Superior temporal gyrus (tissue), 1 donor: ENCODE results near the gene ZNF790.
A peak's percentile ranks its signal among the peaks of the same experiment; 100 is the strongest.
"Not testable (repeated sequence)": the region's sequence is repeated elsewhere in the genome, so short reads cannot be mapped to it uniquely, and the experiment has no call there.

Source experiments
- DNase-seq: peaks from one replicate; pipeline ENCODE4 v3.0.0-alpha.2; 2016; ENCODE audit errors: extremely low spot score

ZNF790 gene

GRCh38 chr19:36837906-36838783 lies at the start of gene ZNF790:
ZNF790 (minus strand) TSS chr19:36838387; CDS start chr19:36825619, 12,768 bp downstream.
- DNase-seq, result peak; percentile 96

- DNase-seq, result no peak
Observed at GRCh38 chr19:36876993-36877938, 39.1 kb upstream of the ZNF790 start.

DNA sequence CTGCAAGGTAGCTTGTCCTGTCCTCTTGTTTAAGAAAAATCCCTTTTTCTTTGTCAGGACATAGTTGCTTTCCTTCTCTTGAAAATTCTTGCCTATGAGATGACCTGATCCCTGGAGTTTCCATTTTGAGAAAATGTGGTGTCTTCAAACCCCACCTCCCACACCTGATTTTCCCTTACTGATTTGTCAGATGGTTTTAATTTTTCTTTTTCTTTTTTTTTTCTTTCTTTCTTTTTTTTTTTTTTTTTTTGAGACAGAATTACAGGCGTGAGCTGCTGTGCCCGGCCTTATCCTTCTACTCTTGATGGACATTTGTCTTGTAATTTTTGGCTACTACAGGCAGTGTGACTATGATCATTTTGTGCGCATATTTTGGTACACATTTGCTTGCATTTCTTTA lies 13.7 kb upstream of the ZNF790 start:
- no peak for DNase-seq

DNA sequence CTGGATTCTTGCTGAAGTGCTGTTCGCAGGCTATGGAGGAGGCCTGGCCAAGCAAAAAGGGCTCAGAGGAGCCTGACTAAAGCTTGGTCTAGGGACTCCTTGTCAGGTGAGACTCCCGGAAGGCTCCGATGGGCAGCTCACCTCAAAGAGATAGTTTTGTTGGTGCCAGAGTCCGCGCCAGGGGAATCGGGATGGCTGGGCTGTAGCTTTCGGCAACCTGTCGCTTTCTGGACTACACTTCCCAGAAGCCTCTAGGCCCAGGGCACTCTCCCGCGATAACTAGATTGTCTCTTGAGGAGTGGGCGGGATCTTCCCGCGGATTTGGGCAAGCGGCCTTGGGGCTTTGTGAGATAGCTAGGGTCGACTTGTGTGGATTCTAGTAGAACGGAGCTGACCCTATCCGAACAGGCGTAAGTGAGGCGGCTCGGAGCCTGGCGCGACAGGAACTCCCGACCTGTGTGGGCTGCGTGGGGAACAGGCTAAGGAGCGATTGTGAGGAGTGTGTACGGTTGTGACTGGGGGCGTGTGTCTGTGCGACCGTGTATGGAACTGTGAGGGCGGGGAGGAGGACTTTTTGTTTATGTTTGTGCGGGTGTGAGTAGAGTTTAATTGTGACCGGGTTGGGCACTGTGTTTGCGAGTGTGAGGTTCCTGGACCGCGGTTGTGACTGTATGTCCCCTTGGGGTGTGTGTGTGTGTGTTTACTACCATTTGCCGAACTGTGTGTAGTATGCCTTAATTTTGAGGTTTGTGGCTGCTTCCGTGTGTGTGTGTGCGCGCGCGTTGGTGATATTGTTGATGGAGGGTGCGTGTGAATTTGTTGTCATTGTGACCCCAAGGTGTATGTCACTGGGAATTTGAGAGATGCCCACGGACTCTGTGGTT lies 12.6 kb upstream of the ZNF790 start, which contains the start of gene ZNF345:
TSS of gene ZNF345 (plus strand) at position 318 of the 884 bp plus-strand sequence. CDS start 25,955 bp downstream, outside the sequence.
- DNase-seq, result peak; percentile 98

- DNase-seq, result peak; percentile 96
Observed at GRCh38 chr19:36849701-36850558, 11.7 kb upstream of the ZNF790 start.

- no peak for DNase-seq
Observed at GRCh38 chr19:36847968-36848367, 9.8 kb upstream of the ZNF790 start.

- no peak for DNase-seq
Observed at GRCh38 chr19:36838784-36839324, 667 bp upstream of the ZNF790 start.

- peak; percentile 7 for DNase-seq
Observed at GRCh38 chr19:36837176-36837905, 846 bp downstream of the ZNF790 start.

DNA sequence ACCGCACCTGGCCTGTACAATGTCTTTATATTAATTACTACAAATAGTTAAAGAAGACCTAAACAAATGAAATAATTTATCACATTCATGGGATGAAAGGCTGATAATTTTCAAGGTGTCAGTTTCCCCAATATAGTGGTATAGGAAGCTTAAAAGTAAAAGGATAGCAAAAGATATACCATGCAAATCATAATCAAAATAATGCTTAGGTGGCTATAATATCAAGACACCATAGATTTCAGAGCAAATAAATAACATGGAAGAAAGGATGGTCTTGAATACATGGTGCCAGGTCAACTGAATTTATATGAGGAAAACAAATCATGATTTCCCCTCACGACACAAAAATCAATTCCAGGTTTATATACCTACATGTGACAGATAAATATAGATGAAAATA lies 4.8 kb downstream of the ZNF790 start:
- DNase-seq, result no peak

GRCh38 chr19:36821758-36822157 lies 16.4 kb downstream of the ZNF790 start:
- no peak for DNase-seq

GRCh38 chr19:36819130-36819630 lies 19.0 kb downstream of the ZNF790 start:
- no peak for DNase-seq

- DNase-seq, result no peak
Observed at GRCh38 chr19:36807029-36807428, 31.2 kb downstream of the ZNF790 start.

DNA sequence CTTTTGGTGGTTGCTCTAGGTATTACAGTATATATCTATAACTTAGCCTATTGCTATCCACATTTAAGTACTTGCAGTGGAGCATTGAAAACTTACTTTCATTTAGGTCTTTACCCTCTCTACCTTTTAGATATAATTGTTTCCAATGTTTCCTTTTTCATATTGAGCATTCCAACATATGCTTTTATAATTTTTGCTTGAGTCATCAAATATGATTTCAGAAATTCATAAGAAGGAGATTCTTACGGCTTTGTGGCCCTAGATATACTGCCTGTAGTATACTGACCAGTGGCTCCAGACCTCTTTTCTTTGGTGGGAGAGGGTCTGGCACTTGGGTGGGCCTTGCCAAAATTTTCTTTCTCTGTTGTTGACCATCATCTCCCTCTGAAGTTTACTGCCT lies 32.8 kb downstream of the ZNF790 start:
- DNase-seq, result no peak

DNA sequence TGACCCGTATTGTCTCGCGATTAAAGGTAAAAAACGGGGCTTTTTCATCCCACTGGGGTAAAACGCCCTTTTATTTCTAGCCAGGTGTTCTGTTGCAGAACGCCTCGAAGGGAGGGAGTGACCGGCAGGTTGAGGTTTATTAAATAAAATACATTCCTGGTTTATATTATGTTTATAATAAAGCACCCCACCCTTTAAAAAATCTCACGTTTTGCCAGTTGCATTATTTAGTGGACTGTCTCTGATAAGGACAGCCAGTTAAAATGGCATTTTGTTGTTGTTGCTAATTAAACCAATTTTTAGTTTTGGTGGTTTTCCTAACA lies 40.4 kb downstream of the ZNF790 start:
- no peak for DNase-seq

GRCh38 chr19:36796714-36796992 lies 41.5 kb downstream of the ZNF790 start:
- DNase-seq, result no peak

- DNase-seq, result not testable (repeated sequence)
Observed at GRCh38 chr19:36791420-36792141, 46.6 kb downstream of the ZNF790 start.

- no peak for DNase-seq
Observed at GRCh38 chr19:36775768-36776167, 62.4 kb downstream of the ZNF790 start.

GRCh38 chr19:36773223-36773579 lies 65.0 kb downstream of the ZNF790 start:
- DNase-seq, result no peak
